ENCODE data around the gene OR3A1.
"Not testable (repeated sequence)": the region's sequence is repeated elsewhere in the genome, so short reads cannot be mapped to it uniquely, and the experiment has no call there.

- not testable (repeated sequence) for TF ChIP-seq CTCF, POLR2A (IDR thresholded peaks at IDR 0.05)
These were observed 57.1 kb downstream of the OR3A1 start for GRCh38 chr17:3241044-3241443.
